Measurements from ENCODE around the gene FHL3. TPM values are rescaled to one million over a fixed set of nuclear protein-coding genes. Genes with fewer than 3 reads are reported as not detected.
"Not testable (repeated sequence)": the region's sequence is repeated elsewhere in the genome, so short reads cannot be mapped to it uniquely, and the experiment has no call there.

The FHL3 gene
- total and polyA plus RNA-seq, 2 donors, result 4.0 to 18.7 TPM

GRCh38 chr1:38037221-38037939 lies 32.1 kb upstream of the FHL3 start:
- no peak overlapping the region for H3K27ac ChIP-seq (ENCODE audit: low read depth in 1 of 2, low read length in 1 of 2)
- DNase-seq (ENCODE audit: low read depth in 6 of 9, low spot score in 9 of 9), result no peak
- H3K4me1 ChIP-seq (ENCODE audit: control insufficient read depth in 2 of 2, insufficient read depth in 2 of 2, low read length in 2 of 2), result no peaks in the 10 kb centered on the region
- WGBS, result 86% methylated on average over 5 of the region's 5 CpGs
- no peaks in the 10 kb centered on the region for H3K9me3 ChIP-seq (ENCODE audit: control insufficient read depth in 2 of 2, insufficient read depth in 1 of 2, low read length in 1 of 2)
- no peak overlapping the region for H3K4me3 ChIP-seq (ENCODE audit: low read length in 2 of 2)
- H3K27me3 ChIP-seq (ENCODE audit: control insufficient read depth in 2 of 2, insufficient read depth in 1 of 2, low read length in 1 of 2), result peaks cover 22 to 34% of the 10 kb centered on the region in 2 donors
- H3K36me3 ChIP-seq (ENCODE audit: control insufficient read depth in 2 of 2, insufficient read depth in 2 of 2, low read length in 1 of 2), result no peaks in the 10 kb centered on the region

DNA sequence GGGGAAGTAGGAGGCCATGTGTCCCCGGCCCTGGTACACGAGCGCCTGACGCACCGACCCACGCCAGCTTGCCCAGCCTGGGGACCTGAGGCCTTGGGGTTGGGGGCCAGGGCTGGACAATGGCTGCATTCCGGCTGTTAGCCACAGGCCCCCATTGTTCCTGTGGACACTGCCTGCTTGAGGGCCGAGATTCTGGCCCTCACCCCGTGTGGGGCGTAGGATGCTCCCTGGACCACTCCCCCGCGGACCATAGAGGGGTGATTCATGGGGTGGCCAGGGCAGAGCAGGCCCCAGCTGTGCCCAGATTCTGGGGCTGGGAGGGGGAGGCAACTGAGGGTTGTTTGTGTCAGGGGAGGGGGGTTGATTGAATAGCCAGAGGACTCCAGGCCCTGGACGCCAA lies 29.6 kb upstream of the FHL3 start:
- H3K4me1 ChIP-seq (ENCODE audit: control insufficient read depth in 2 of 2, insufficient read depth in 2 of 2, low read length in 2 of 2), result peaks cover 0 to 11% of the 10 kb centered on the region in 2 donors
- H3K4me3 ChIP-seq (ENCODE audit: low read length in 2 of 2), result no peak overlapping the region
- no peak overlapping the region for H3K27ac ChIP-seq (ENCODE audit: low read depth in 1 of 2, low read length in 1 of 2)
- peaks cover 3 to 18% of the 10 kb centered on the region in 2 donors for H3K27me3 ChIP-seq (ENCODE audit: control insufficient read depth in 2 of 2, insufficient read depth in 1 of 2, low read length in 1 of 2)
- WGBS, result 97% methylated on average over 13 of the region's 13 CpGs
- no peak for DNase-seq (ENCODE audit: low read depth in 6 of 9, low spot score in 9 of 9)
- H3K36me3 ChIP-seq (ENCODE audit: control insufficient read depth in 2 of 2, insufficient read depth in 2 of 2, low read length in 1 of 2), result no peaks in the 10 kb centered on the region
- no peaks in the 10 kb centered on the region for H3K9me3 ChIP-seq (ENCODE audit: control insufficient read depth in 2 of 2, insufficient read depth in 1 of 2, low read length in 1 of 2)

DNA sequence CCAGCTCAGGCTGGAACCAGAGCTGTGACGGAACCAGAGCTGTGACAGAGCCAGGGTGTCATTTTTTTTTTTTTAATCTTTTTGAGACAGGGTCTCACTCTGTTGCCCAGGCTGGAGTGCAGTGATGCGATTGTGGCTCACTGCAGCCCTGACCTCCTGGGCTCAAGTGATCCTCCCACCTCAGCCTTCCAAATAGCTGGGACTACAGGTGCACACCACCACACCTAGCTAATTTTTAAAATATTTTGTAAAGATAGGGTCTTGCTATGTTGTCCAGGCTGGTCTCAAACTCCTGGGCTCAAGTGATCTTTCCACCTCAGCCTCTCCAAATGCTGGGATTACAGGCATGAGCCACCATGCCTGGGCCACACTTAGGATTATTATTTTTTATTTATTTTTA lies 27.7 kb upstream of the FHL3 start:
- not testable (repeated sequence) for H3K27ac ChIP-seq (ENCODE audit: low read depth in 1 of 2, low read length in 1 of 2); H3K4me3 ChIP-seq (ENCODE audit: low read length in 2 of 2); DNase-seq (ENCODE audit: low read depth in 6 of 9, low spot score in 9 of 9); H3K36me3 ChIP-seq (ENCODE audit: control insufficient read depth in 2 of 2, insufficient read depth in 2 of 2, low read length in 1 of 2); H3K9me3 ChIP-seq (ENCODE audit: control insufficient read depth in 2 of 2, insufficient read depth in 1 of 2, low read length in 1 of 2)
- Histone ChIP-seq H3K4me1 (ENCODE audit: control insufficient read depth in 2 of 2, insufficient read depth in 2 of 2, low read length in 2 of 2) (peaks cover 0 to 21% of the 10 kb centered on the region in 2 donors), H3K27me3 (ENCODE audit: control insufficient read depth in 2 of 2, insufficient read depth in 1 of 2, low read length in 1 of 2) (peaks cover 0 to 12% of the 10 kb centered on the region in 2 donors)
- WGBS, result 97% methylated on average over 2 of the region's 2 CpGs

DNA sequence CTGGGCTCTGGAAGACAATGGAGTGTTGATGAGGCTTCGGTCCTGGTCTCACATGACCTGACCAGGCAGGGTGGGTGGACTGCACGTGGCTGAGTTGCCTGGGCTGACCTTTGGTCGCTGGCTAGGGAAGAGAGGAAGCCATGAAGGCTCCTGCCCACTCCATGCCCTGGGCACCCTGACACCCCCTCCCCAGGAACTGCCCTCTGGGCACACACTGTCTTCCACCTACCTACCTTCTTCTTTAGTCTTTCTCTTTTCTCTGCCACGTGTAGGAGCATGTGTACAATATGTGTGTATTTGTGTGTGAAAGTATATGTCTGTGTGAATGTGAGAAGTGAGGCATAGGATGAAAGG lies 26.2 kb upstream of the FHL3 start:
- DNase-seq (ENCODE audit: low read depth in 6 of 9, low spot score in 9 of 9), result no peak
- Histone ChIP-seq H3K4me3 (ENCODE audit: low read length in 2 of 2) (no peak overlapping the region), H3K36me3 (ENCODE audit: control insufficient read depth in 2 of 2, insufficient read depth in 2 of 2, low read length in 1 of 2) (no peaks in the 10 kb centered on the region), H3K4me1 (ENCODE audit: control insufficient read depth in 2 of 2, insufficient read depth in 2 of 2, low read length in 2 of 2) (peaks cover 0 to 21% of the 10 kb centered on the region in 2 donors), H3K27me3 (ENCODE audit: control insufficient read depth in 2 of 2, insufficient read depth in 1 of 2, low read length in 1 of 2) (peaks cover 0 to 12% of the 10 kb centered on the region in 2 donors), H3K27ac (ENCODE audit: low read depth in 1 of 2, low read length in 1 of 2) (no peak overlapping the region), H3K9me3 (ENCODE audit: control insufficient read depth in 2 of 2, insufficient read depth in 1 of 2, low read length in 1 of 2) (no peaks in the 10 kb centered on the region)
- WGBS, result 93% methylated on average over 4 of the region's 4 CpGs

GRCh38 chr1:38030596-38031512 lies 25.5 kb upstream of the FHL3 start:
- no peak overlapping the region for H3K4me3 ChIP-seq (ENCODE audit: low read length in 2 of 2)

GRCh38 chr1:38029685-38030511 lies 24.6 kb upstream of the FHL3 start:
- H3K27ac ChIP-seq (ENCODE audit: low read depth in 1 of 2, low read length in 1 of 2), result no peak overlapping the region

More at GRCh38 chr1:38030596-38031512, 25.5 kb upstream of the FHL3 start:
- Histone ChIP-seq H3K36me3 (ENCODE audit: control insufficient read depth in 2 of 2, insufficient read depth in 2 of 2, low read length in 1 of 2) (peaks cover under 1 to 4% of the 10 kb centered on the region in 2 donors), H3K9me3 (ENCODE audit: control insufficient read depth in 2 of 2, insufficient read depth in 1 of 2, low read length in 1 of 2) (no peaks in the 10 kb centered on the region), H3K4me1 (ENCODE audit: control insufficient read depth in 2 of 2, insufficient read depth in 2 of 2, low read length in 2 of 2) (peaks cover 0 to 21% of the 10 kb centered on the region in 2 donors), H3K27ac (ENCODE audit: low read depth in 1 of 2, low read length in 1 of 2) (no peak overlapping the region), H3K27me3 (ENCODE audit: control insufficient read depth in 2 of 2, insufficient read depth in 1 of 2, low read length in 1 of 2) (peaks cover 0 to 12% of the 10 kb centered on the region in 2 donors)
- no peak for DNase-seq (ENCODE audit: low read depth in 6 of 9, low spot score in 9 of 9)
- 78% methylated on average over 17 of the region's 17 CpGs for WGBS

GRCh38 chr1:38029081-38029681 lies 23.9 kb upstream of the FHL3 start:
- Histone ChIP-seq H3K36me3 (ENCODE audit: control insufficient read depth in 2 of 2, insufficient read depth in 2 of 2, low read length in 1 of 2) (peaks cover 12 to 15% of the 10 kb centered on the region in 2 donors), H3K4me1 (ENCODE audit: control insufficient read depth in 2 of 2, insufficient read depth in 2 of 2, low read length in 2 of 2) (peaks cover 0 to 21% of the 10 kb centered on the region in 2 donors), H3K4me3 (ENCODE audit: low read length in 2 of 2) (no peak overlapping the region), H3K9me3 (ENCODE audit: control insufficient read depth in 2 of 2, insufficient read depth in 1 of 2, low read length in 1 of 2) (no peaks in the 10 kb centered on the region), H3K27me3 (ENCODE audit: control insufficient read depth in 2 of 2, insufficient read depth in 1 of 2, low read length in 1 of 2) (peaks cover 0 to 12% of the 10 kb centered on the region in 2 donors), H3K27ac (ENCODE audit: low read depth in 1 of 2, low read length in 1 of 2) (no peak overlapping the region)
- WGBS, result 83% methylated on average over 23 of the region's 23 CpGs
- DNase-seq (ENCODE audit: low read depth in 6 of 9, low spot score in 9 of 9), result no peak

More at GRCh38 chr1:38029685-38030511, 24.6 kb upstream of the FHL3 start:
- DNase-seq (ENCODE audit: low read depth in 6 of 9, low spot score in 9 of 9), result peak in 1 of 9 donors; percentile 36
- 15% methylated on average over 12 of the region's 12 CpGs for WGBS
- peaks cover 10 to 13% of the 10 kb centered on the region in 2 donors for H3K36me3 ChIP-seq (ENCODE audit: control insufficient read depth in 2 of 2, insufficient read depth in 2 of 2, low read length in 1 of 2)
- H3K4me3 ChIP-seq (ENCODE audit: low read length in 2 of 2), result no peak overlapping the region
- peaks cover 0 to 21% of the 10 kb centered on the region in 2 donors for H3K4me1 ChIP-seq (ENCODE audit: control insufficient read depth in 2 of 2, insufficient read depth in 2 of 2, low read length in 2 of 2)
- peaks cover 0 to 12% of the 10 kb centered on the region in 2 donors for H3K27me3 ChIP-seq (ENCODE audit: control insufficient read depth in 2 of 2, insufficient read depth in 1 of 2, low read length in 1 of 2)
- H3K9me3 ChIP-seq (ENCODE audit: control insufficient read depth in 2 of 2, insufficient read depth in 1 of 2, low read length in 1 of 2), result no peaks in the 10 kb centered on the region

- H3K27ac ChIP-seq (ENCODE audit: low read depth in 1 of 2, low read length in 1 of 2), result no peak overlapping the region
- no peak overlapping the region for H3K4me3 ChIP-seq (ENCODE audit: low read length in 2 of 2)
- 97% methylated on average over 2 of the region's 2 CpGs for whole genome bisulfite sequencing
- peaks cover 0 to 21% of the 10 kb centered on the region in 2 donors for H3K4me1 ChIP-seq (ENCODE audit: control insufficient read depth in 2 of 2, insufficient read depth in 2 of 2, low read length in 2 of 2)
- no peak for DNase-seq (ENCODE audit: low read depth in 6 of 9, low spot score in 9 of 9)
- no peaks in the 10 kb centered on the region for H3K9me3 ChIP-seq (ENCODE audit: control insufficient read depth in 2 of 2, insufficient read depth in 1 of 2, low read length in 1 of 2)
- H3K36me3 ChIP-seq (ENCODE audit: control insufficient read depth in 2 of 2, insufficient read depth in 2 of 2, low read length in 1 of 2), result peaks cover 15 to 16% of the 10 kb centered on the region in 2 donors
- peaks cover 0 to 12% of the 10 kb centered on the region in 2 donors for H3K27me3 ChIP-seq (ENCODE audit: control insufficient read depth in 2 of 2, insufficient read depth in 1 of 2, low read length in 1 of 2)
Observed at GRCh38 chr1:38028671-38029070, 23.4 kb upstream of the FHL3 start.

Measured in thymus (tissue), 11 donors.